A673 (cell line): Measurements from ENCODE around the gene SRA1. TPM values are rescaled to one million over a fixed set of nuclear protein-coding genes. Genes with fewer than 3 reads are reported as not detected.

ENCODE experiments used
- BruUV-seq: library from RNA; stranded (reverse); fragments of 400-500 nt; replicated peaks from 2 replicates; lab custom pipeline; 2021; lab: Mats Ljungman, UMichigan
- CTCF ChIA-PET: fragments of 300-600 bp; sonication (Branson Sonifier 250); formaldehyde crosslinking; loops from one replicate; lab custom pipeline; 2022; ENCODE audit warnings: antibody characterized with exemption; lab: Charles Lee
- POLR2A ChIA-PET: fragments of 300-600 bp; sonication (Branson Sonifier 250); formaldehyde crosslinking; loops from one replicate; lab custom pipeline; 2022; ENCODE audit warnings: antibody characterized with exemption; ENCODE audit not compliant: low non-redundant PET; lab: Charles Lee
- DNase-seq: peaks from one replicate; pipeline ENCODE4 v3.0.0-alpha.2; 2015; ENCODE audit warnings: low spot score
- H3K27ac ChIP-seq: fragments of 200-600 bp; sonication (generic); 2 replicates; pipeline ENCODE4 v1.5.1; 2016; ENCODE audit warnings: mixed run types, low read depth, mild to moderate bottlenecking, mixed read lengths, antibody characterized with exemption, low read length; ENCODE audit not compliant: poor library complexity, severe bottlenecking
- H3K27me3 ChIP-seq: fragments of 200-600 bp; sonication (generic); replicated peaks from 2 replicates; pipeline ENCODE4 v1.6.1; 2017; ENCODE audit warnings: mixed run types, low read depth, mild to moderate bottlenecking, mixed read lengths, antibody characterized with exemption, low read length; ENCODE audit not compliant: insufficient read depth, poor library complexity
- H3K36me3 ChIP-seq: fragments of 200-600 bp; sonication (generic); 2 replicates; pipeline ENCODE4 v1.6.1; 2016; ENCODE audit warnings: mixed run types, mild to moderate bottlenecking, mixed read lengths, antibody characterized with exemption, low read length; ENCODE audit not compliant: insufficient read depth, poor library complexity, severe bottlenecking
- H3K4me1 ChIP-seq: fragments of 200-600 bp; sonication (generic); 2 replicates; pipeline ENCODE4 v1.6.1; 2017; ENCODE audit warnings: mixed run types, mild to moderate bottlenecking, mixed read lengths, antibody characterized with exemption, low read length; ENCODE audit not compliant: insufficient read depth, poor library complexity, severe bottlenecking
- H3K4me3 ChIP-seq: fragments of 200-600 bp; sonication (generic); 2 replicates; pipeline ENCODE4 v1.5.1; 2016; ENCODE audit warnings: low read depth, mixed run types, mild to moderate bottlenecking, mixed read lengths, low read length; ENCODE audit not compliant: poor library complexity, severe bottlenecking
- H3K9me3 ChIP-seq: fragments of 200-600 bp; sonication (generic); 2 replicates; pipeline ENCODE4 v1.6.1; 2016; ENCODE audit warnings: mixed run types, low read depth, mild to moderate bottlenecking, mixed read lengths, antibody characterized with exemption, low read length; ENCODE audit not compliant: poor library complexity, severe bottlenecking
- CTCF ChIP-seq: fragments of 300-800, 200-600 bp; sonication (generic); conservative IDR thresholded peaks from 2 replicates; pipeline ENCODE4 v1.5.1; 2017; ENCODE audit warnings: low read depth, mild to moderate bottlenecking, antibody characterized with exemption, low read length, moderate library complexity, mixed read lengths
- EZH2 ChIP-seq: fragments of 200-600 bp; sonication (generic); IDR thresholded peaks from 2 replicates; pipeline ENCODE4 v1.6.1; 2017; ENCODE audit warnings: borderline replicate concordance, low read depth, mild to moderate bottlenecking, mixed read lengths, antibody characterized with exemption, low read length; ENCODE audit not compliant: poor library complexity, severe bottlenecking
- intact Hi-C: fragments of 100-400 bp; cut with micrococcal nuclease; formaldehyde crosslinking; loops from one replicate; pipeline ENCODE4 v1.10.0; 2022; ENCODE audit not compliant: unreplicated experiment
- total RNA-seq: library from RNA; stranded (reverse); gene quantifications from 2 replicates; pipeline ENCODE4 v1.2.3, GENCODE V29; 2021

Gene SRA1
- total RNA-seq, 1 experiment from 2014 or later = 55.1 TPM

- no peaks in the 10 kb centered on the region for H3K9me3 ChIP-seq
- no peaks in the 10 kb centered on the region for H3K27me3 ChIP-seq
- peaks cover 30% of the 10 kb centered on the region for H3K36me3 ChIP-seq
- no TSS peak for BruUV-seq
- ChIA-PET POLR2A (interaction anchor here (0.5 to 1.3 kb wide), 2 partner anchors 10 to 322 kb away, joined by 3 to 5 read pairs; partner anchors contain the start of genes PCDHA11 and SRA1), CTCF (interaction anchor here (0.5 kb wide), 1 partner anchor 144 kb away, joined by 5 read pairs; no protein-coding TSS in a partner anchor)
- peaks cover 10% of the 10 kb centered on the region for H3K4me1 ChIP-seq
- peak; percentile 30 for DNase-seq
- TF ChIP-seq EZH2 = no peak
- no peak for TF ChIP-seq CTCF
- H3K27ac ChIP-seq = peak overlapping the region; percentile 29
- H3K4me3 ChIP-seq = peak overlapping the region; percentile 30
- intact Hi-C loops = no loop called here
Measured at GRCh38 chr5:140546851-140547507, 10.3 kb downstream of the SRA1 start.

GRCh38 chr5:140545606-140546005 is 11.7 kb downstream of the SRA1 start:
- peaks cover 29% of the 10 kb centered on the region for H3K36me3 ChIP-seq
- H3K4me1 ChIP-seq = peaks cover 10% of the 10 kb centered on the region
- no peak overlapping the region for H3K27ac ChIP-seq
- H3K4me3 ChIP-seq = no peak overlapping the region
- ChIA-PET POLR2A (interaction anchor here (0.7 kb wide), 1 partner anchor 14 kb away, joined by 8 read pairs; no protein-coding TSS in a partner anchor), CTCF (no interaction called here)
- intact Hi-C loops = no loop called here
- no peaks in the 10 kb centered on the region for H3K9me3 ChIP-seq
- no peak for DNase-seq
- TF ChIP-seq EZH2 = no peak
- no peaks in the 10 kb centered on the region for H3K27me3 ChIP-seq
- no TSS peak for BruUV-seq

- POLR2A ChIA-PET = no interaction called here
- no peak for DNase-seq
- H3K36me3 ChIP-seq = peaks cover 29% of the 10 kb centered on the region
Measured at GRCh38 chr5:140544986-140545385, 12.3 kb downstream of the SRA1 start.

More at GRCh38 chr5:140544986-140545385, 12.3 kb downstream of the SRA1 start:
- Histone ChIP-seq H3K27ac (no peak overlapping the region), H3K4me1 (peaks cover 10% of the 10 kb centered on the region), H3K27me3 (no peaks in the 10 kb centered on the region), H3K9me3 (no peaks in the 10 kb centered on the region), H3K4me3 (no peak overlapping the region)
- TF ChIP-seq CTCF = no peak
- no peak for TF ChIP-seq EZH2
- BruUV-seq = no TSS peak
- CTCF ChIA-PET = no interaction called here
- intact Hi-C loops = no loop called here
